NCI-H2227 treated with DMSO at 0.1 percent for 48 hours (cell line): ENCODE data around the gene REPIN1.

ENCODE experiments used
- DNase-seq: peaks from one replicate; lab custom pipeline; 2025; lab: John Stamatoyannopoulos, UW

Gene REPIN1

GRCh38 chr7:150368096-150368883, at the start of gene REPIN1:
Gene REPIN1 (plus strand): TSS chr7:150368822. CDS start chr7:150369712, 890 bp downstream.
- DNase-seq = peak; percentile 72

- no peak for DNase-seq
Observed at GRCh38 chr7:150321788-150322113, 46.9 kb upstream of the REPIN1 start.

GRCh38 chr7:150322114-150322832, 46.3 kb upstream of the REPIN1 start:
- no peak for DNase-seq

GRCh38 chr7:150322833-150323681, 45.6 kb upstream of the REPIN1 start, which contains the start of the genes ACTR3C and LRRC61:
Gene ACTR3C (minus strand): TSS chr7:150323545. CDS start chr7:150295296, 28,249 bp downstream.
Gene LRRC61 (plus strand): TSS chr7:150323355. CDS start chr7:150336862, 13,507 bp downstream.
- peak; percentile 80 for DNase-seq

GRCh38 chr7:150323682-150324372, 44.8 kb upstream of the REPIN1 start:
- peak; percentile 39 for DNase-seq

GRCh38 chr7:150324373-150324961, 44.2 kb upstream of the REPIN1 start:
- peak; percentile 39 for DNase-seq

- DNase-seq = no peak
Observed at GRCh38 chr7:150325110-150325611, 43.5 kb upstream of the REPIN1 start.

GRCh38 chr7:150325901-150326300, 42.7 kb upstream of the REPIN1 start:
- no peak for DNase-seq

- no peak for DNase-seq
Observed at GRCh38 chr7:150326657-150327268, 41.9 kb upstream of the REPIN1 start.

- no peak for DNase-seq
Observed at GRCh38 chr7:150327308-150327707, 41.3 kb upstream of the REPIN1 start.

GRCh38 chr7:150329331-150330120, 39.1 kb upstream of the REPIN1 start:
- no peak for DNase-seq

- DNase-seq = no peak
Observed at GRCh38 chr7:150330211-150330885, 38.3 kb upstream of the REPIN1 start.

GRCh38 chr7:150332852-150333635, 35.6 kb upstream of the REPIN1 start:
- DNase-seq = no peak

GRCh38 chr7:150333659-150334058, 35.0 kb upstream of the REPIN1 start:
- no peak for DNase-seq

GRCh38 chr7:150334108-150334507, 34.5 kb upstream of the REPIN1 start:
- no peak for DNase-seq

- no peak for DNase-seq
Observed at GRCh38 chr7:150335108-150335773, 33.4 kb upstream of the REPIN1 start.

- no peak for DNase-seq
Observed at GRCh38 chr7:150335774-150336112, 32.9 kb upstream of the REPIN1 start.

- DNase-seq = no peak
Observed at GRCh38 chr7:150336746-150337145, 31.9 kb upstream of the REPIN1 start.
